Loucy (cell line): ENCODE data around the gene MPP3.

Source experiments
- EZH2phosphoT487 ChIP-seq: fragments of 200-600 bp; IDR thresholded peaks from 2 replicates; pipeline ENCODE4 v1.6.1; 2018; ENCODE audit warnings: antibody characterized with exemption, mild to moderate bottlenecking, moderate library complexity, borderline replicate concordance
- TF ChIP-seq, protein P1 (sequence below): fragments of 200-600 bp; sonication (generic); conservative IDR thresholded peaks from 2 replicates; pipeline ENCODE4 v1.5.1; 2014; ENCODE audit warnings: mild to moderate bottlenecking, antibody characterized with exemption, low read length

GRCh38 chr17:43877031-43877430 is 44.1 kb upstream of the MPP3 start:
- TF ChIP-seq, protein P1, sequence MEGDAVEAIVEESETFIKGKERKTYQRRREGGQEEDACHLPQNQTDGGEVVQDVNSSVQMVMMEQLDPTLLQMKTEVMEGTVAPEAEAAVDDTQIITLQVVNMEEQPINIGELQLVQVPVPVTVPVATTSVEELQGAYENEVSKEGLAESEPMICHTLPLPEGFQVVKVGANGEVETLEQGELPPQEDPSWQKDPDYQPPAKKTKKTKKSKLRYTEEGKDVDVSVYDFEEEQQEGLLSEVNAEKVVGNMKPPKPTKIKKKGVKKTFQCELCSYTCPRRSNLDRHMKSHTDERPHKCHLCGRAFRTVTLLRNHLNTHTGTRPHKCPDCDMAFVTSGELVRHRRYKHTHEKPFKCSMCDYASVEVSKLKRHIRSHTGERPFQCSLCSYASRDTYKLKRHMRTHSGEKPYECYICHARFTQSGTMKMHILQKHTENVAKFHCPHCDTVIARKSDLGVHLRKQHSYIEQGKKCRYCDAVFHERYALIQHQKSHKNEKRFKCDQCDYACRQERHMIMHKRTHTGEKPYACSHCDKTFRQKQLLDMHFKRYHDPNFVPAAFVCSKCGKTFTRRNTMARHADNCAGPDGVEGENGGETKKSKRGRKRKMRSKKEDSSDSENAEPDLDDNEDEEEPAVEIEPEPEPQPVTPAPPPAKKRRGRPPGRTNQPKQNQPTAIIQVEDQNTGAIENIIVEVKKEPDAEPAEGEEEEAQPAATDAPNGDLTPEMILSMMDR: no peak
- no peak for TF ChIP-seq EZH2phosphoT487
